ENCODE measurements around the gene GALNT17. TPM values are rescaled to one million over a fixed set of nuclear protein-coding genes. Genes with fewer than 3 reads are reported as not detected.

GALNT17 gene
- polyA plus RNA-seq, 1 donor (not counting 4 experiments of a cell fraction or from before 2014, with no cell fraction given), result not detected

GRCh38 chr7:71221049-71221448 lies 89.1 kb downstream of the GALNT17 start:
- dilution Hi-C loops (cut with MboI; ENCODE audit: extremely low pct_ligation_motif_present, low sequenced_read_pairs), result no loop called here
- no peak for FAIRE-seq
- Histone ChIP-seq H3K79me2 (ENCODE audit: control insufficient read depth, insufficient read depth, low read length) (no peaks in the 10 kb centered on the region), H3K9me3 (ENCODE audit: control insufficient read depth, low read depth, low read length) (peaks cover 2% of the 10 kb centered on the region), H3K4me1 (ENCODE audit: control insufficient read depth, extremely low read depth, insufficient read depth, low read length) (no peaks in the 10 kb centered on the region), H3K4me3 (ENCODE audit: control insufficient read depth in 2 of 3, extremely low read depth in 1 of 3, insufficient read depth in 2 of 3, low read depth in 1 of 3, low read length in 3 of 3) (no peak overlapping the region), H3K27ac (ENCODE audit: control insufficient read depth, insufficient read depth, low read length) (no peak overlapping the region), H3K27me3 (ENCODE audit: control insufficient read depth, extremely low read depth, insufficient read depth, low read length) (no peaks in the 10 kb centered on the region), H3K9me1 (ENCODE audit: control insufficient read depth, extremely low read depth, insufficient read depth, low read length) (no peaks in the 10 kb centered on the region), H2AFZ (ENCODE audit: control insufficient read depth, low read length) (no peak overlapping the region), H3K36me3 (ENCODE audit: control insufficient read depth in 2 of 2, extremely low read depth in 1 of 2, insufficient read depth in 2 of 2, low read length in 2 of 2) (no peaks in the 10 kb centered on the region), H3K9ac (ENCODE audit: control insufficient read depth, extremely low read depth, insufficient read depth, low read length) (no peak overlapping the region), H3K4me2 (ENCODE audit: control insufficient read depth, extremely low read depth, insufficient read depth, low read depth, low read length) (no peak overlapping the region), H4K20me1 (ENCODE audit: control insufficient read depth, extremely low read depth, insufficient read depth, low read length) (no peaks in the 10 kb centered on the region)
- TF ChIP-seq CTCF (optimal IDR thresholded peaks at IDR 0.05 in 1 of 3, IDR thresholded peaks at IDR 0.05 in 1 of 3, conservative IDR thresholded peaks at IDR 0.05 in 1 of 3; ENCODE audit: extremely low read depth in 1 of 3, insufficient read depth in 2 of 3, low read length in 3 of 3) (no peak), EZH2 (IDR thresholded peaks at IDR 0.05; ENCODE audit: low read length) (no peak)
- DNase-seq (ENCODE audit: low read depth, low spot score), result no peak

- Histone ChIP-seq H3K36me3 (ENCODE audit: control insufficient read depth in 2 of 2, extremely low read depth in 1 of 2, insufficient read depth in 2 of 2, low read length in 2 of 2) (no peaks in the 10 kb centered on the region), H3K4me1 (ENCODE audit: control insufficient read depth, extremely low read depth, insufficient read depth, low read length) (no peaks in the 10 kb centered on the region), H3K9me3 (ENCODE audit: control insufficient read depth, low read depth, low read length) (peaks cover 2% of the 10 kb centered on the region), H3K4me3 (ENCODE audit: control insufficient read depth in 2 of 3, extremely low read depth in 1 of 3, insufficient read depth in 2 of 3, low read depth in 1 of 3, low read length in 3 of 3) (no peak overlapping the region), H2AFZ (ENCODE audit: control insufficient read depth, low read length) (no peak overlapping the region), H4K20me1 (ENCODE audit: control insufficient read depth, extremely low read depth, insufficient read depth, low read length) (no peaks in the 10 kb centered on the region), H3K9me1 (ENCODE audit: control insufficient read depth, extremely low read depth, insufficient read depth, low read length) (no peaks in the 10 kb centered on the region), H3K4me2 (ENCODE audit: control insufficient read depth, extremely low read depth, insufficient read depth, low read depth, low read length) (no peak overlapping the region), H3K9ac (ENCODE audit: control insufficient read depth, extremely low read depth, insufficient read depth, low read length) (no peak overlapping the region), H3K79me2 (ENCODE audit: control insufficient read depth, insufficient read depth, low read length) (no peaks in the 10 kb centered on the region), H3K27me3 (ENCODE audit: control insufficient read depth, extremely low read depth, insufficient read depth, low read length) (no peaks in the 10 kb centered on the region), H3K27ac (ENCODE audit: control insufficient read depth, insufficient read depth, low read length) (no peak overlapping the region)
- FAIRE-seq, result no peak
- TF ChIP-seq EZH2 (IDR thresholded peaks at IDR 0.05; ENCODE audit: low read length) (no peak), CTCF (optimal IDR thresholded peaks at IDR 0.05 in 1 of 3, IDR thresholded peaks at IDR 0.05 in 1 of 3, conservative IDR thresholded peaks at IDR 0.05 in 1 of 3; ENCODE audit: extremely low read depth in 1 of 3, insufficient read depth in 2 of 3, low read length in 3 of 3) (no peak)
- dilution Hi-C loops (cut with MboI; ENCODE audit: extremely low pct_ligation_motif_present, low sequenced_read_pairs), result no loop called here
- DNase-seq (ENCODE audit: low read depth, low spot score), result no peak
Measured at GRCh38 chr7:71221549-71221948, 89.6 kb downstream of the GALNT17 start.
